Measurements from ENCODE around the gene SPTSSB. TPM values are rescaled to one million over a fixed set of nuclear protein-coding genes. Genes with fewer than 3 reads are reported as not detected.

SPTSSB gene
- total RNA-seq, 1 experiment from 2014 or later, result not detected

GRCh38 chr3:161395115-161396012 is 24.0 kb upstream of the SPTSSB start:
- no peak for DNase-seq (ENCODE audit: low read depth)
- in situ Hi-C loops (cut with HindIII; ENCODE audit: low pct_unique_long_range_greater_than_20kb, low sequenced_read_pairs), result no loop called here

- no peak for DNase-seq (ENCODE audit: low read depth)
- in situ Hi-C loops (cut with HindIII; ENCODE audit: low pct_unique_long_range_greater_than_20kb, low sequenced_read_pairs), result no loop called here
These were observed 22.5 kb upstream of the SPTSSB start for GRCh38 chr3:161393803-161394202.

- in situ Hi-C loops (cut with HindIII; ENCODE audit: low pct_unique_long_range_greater_than_20kb, low sequenced_read_pairs), result no loop called here
- no peak for DNase-seq (ENCODE audit: low read depth)
These were observed 22.0 kb upstream of the SPTSSB start for GRCh38 chr3:161393310-161393709.

- in situ Hi-C loops (cut with HindIII; ENCODE audit: low pct_unique_long_range_greater_than_20kb, low sequenced_read_pairs), result no loop called here
- no peak for DNase-seq (ENCODE audit: low read depth)
These were observed 21.5 kb upstream of the SPTSSB start for GRCh38 chr3:161392853-161393252.

- in situ Hi-C loops (cut with HindIII; ENCODE audit: low pct_unique_long_range_greater_than_20kb, low sequenced_read_pairs), result no loop called here
- DNase-seq (ENCODE audit: low read depth), result no peak
These were observed 18.9 kb upstream of the SPTSSB start for GRCh38 chr3:161390200-161390599.

GRCh38 chr3:161389445-161390035 is 18.2 kb upstream of the SPTSSB start:
- in situ Hi-C loops (cut with HindIII; ENCODE audit: low pct_unique_long_range_greater_than_20kb, low sequenced_read_pairs), result no loop called here
- DNase-seq (ENCODE audit: low read depth), result no peak

- in situ Hi-C loops (cut with HindIII; ENCODE audit: low pct_unique_long_range_greater_than_20kb, low sequenced_read_pairs), result no loop called here
- no peak for DNase-seq (ENCODE audit: low read depth)
These were observed 17.5 kb upstream of the SPTSSB start for GRCh38 chr3:161388855-161389254.

GRCh38 chr3:161386991-161387770 is 15.9 kb upstream of the SPTSSB start:
- no peak for DNase-seq (ENCODE audit: low read depth)
- in situ Hi-C loops (cut with HindIII; ENCODE audit: low pct_unique_long_range_greater_than_20kb, low sequenced_read_pairs), result no loop called here

- in situ Hi-C loops (cut with HindIII; ENCODE audit: low pct_unique_long_range_greater_than_20kb, low sequenced_read_pairs), result no loop called here
- peak; percentile 14 for DNase-seq (ENCODE audit: low read depth)
These were observed 1.3 kb upstream of the SPTSSB start for GRCh38 chr3:161372321-161373260.

GRCh38 chr3:161369531-161369930 is 1.8 kb downstream of the SPTSSB start:
- DNase-seq (ENCODE audit: low read depth), result no peak
- in situ Hi-C loops (cut with HindIII; ENCODE audit: low pct_unique_long_range_greater_than_20kb, low sequenced_read_pairs), result no loop called here

- in situ Hi-C loops (cut with HindIII; ENCODE audit: low pct_unique_long_range_greater_than_20kb, low sequenced_read_pairs), result no loop called here
- DNase-seq (ENCODE audit: low read depth), result no peak
These were observed 5.2 kb downstream of the SPTSSB start for GRCh38 chr3:161366094-161366493.

GRCh38 chr3:161358488-161358887 is 12.8 kb downstream of the SPTSSB start:
- in situ Hi-C loops (cut with HindIII; ENCODE audit: low pct_unique_long_range_greater_than_20kb, low sequenced_read_pairs), result no loop called here

GRCh38 chr3:161356287-161356686 is 15.0 kb downstream of the SPTSSB start:
- in situ Hi-C loops (cut with HindIII; ENCODE audit: low pct_unique_long_range_greater_than_20kb, low sequenced_read_pairs), result no loop called here
- DNase-seq (ENCODE audit: low read depth), result no peak

More at GRCh38 chr3:161358488-161358887, 12.8 kb downstream of the SPTSSB start:
- no peak for DNase-seq (ENCODE audit: low read depth)

GRCh38 chr3:161355508-161355907 is 15.8 kb downstream of the SPTSSB start:
- in situ Hi-C loops (cut with HindIII; ENCODE audit: low pct_unique_long_range_greater_than_20kb, low sequenced_read_pairs), result no loop called here
- DNase-seq (ENCODE audit: low read depth), result no peak

- DNase-seq (ENCODE audit: low read depth), result no peak
- in situ Hi-C loops (cut with HindIII; ENCODE audit: low pct_unique_long_range_greater_than_20kb, low sequenced_read_pairs), result no loop called here
These were observed 16.8 kb downstream of the SPTSSB start for GRCh38 chr3:161354554-161354953.

- in situ Hi-C loops (cut with HindIII; ENCODE audit: low pct_unique_long_range_greater_than_20kb, low sequenced_read_pairs), result no loop called here
- no peak for DNase-seq (ENCODE audit: low read depth)
These were observed 20.0 kb downstream of the SPTSSB start for GRCh38 chr3:161351330-161351729.

GRCh38 chr3:161350916-161351315 is 20.4 kb downstream of the SPTSSB start:
- in situ Hi-C loops (cut with HindIII; ENCODE audit: low pct_unique_long_range_greater_than_20kb, low sequenced_read_pairs), result no loop called here
- DNase-seq (ENCODE audit: low read depth), result no peak
